Neural progenitor cell (in vitro differentiated cells): ENCODE data around the gene CEP83.

ENCODE experiments used
- CTCF ChIP-seq: fragments of 200-600 bp; sonication (generic); IDR thresholded peaks from 2 replicates; pipeline ENCODE4 v1.5.1; 2017; ENCODE audit warnings: antibody characterized with exemption, mild to moderate bottlenecking
- EZH2phosphoT487 ChIP-seq: fragments of 200-600 bp; sonication (generic); IDR thresholded peaks from 2 replicates; pipeline ENCODE4 v1.6.1; 2017; ENCODE audit warnings: antibody characterized with exemption

GRCh38 chr12:94401326-94401725, 58.3 kb downstream of the CEP83 start:
- TF ChIP-seq CTCF (no peak), EZH2phosphoT487 (no peak)
